IMR-90 (cell line): ENCODE measurements around the gene EGFL7.
"Not testable (repeated sequence)": the region's sequence is repeated elsewhere in the genome, so short reads cannot be mapped to it uniquely, and the experiment has no call there.

Experiments
- CEBPB ChIP-seq: IDR thresholded peaks from 2 replicates; pipeline ENCODE4 v1.6.1; 2012; ENCODE audit warnings: low read depth, low read length, improper control_type of control experiment
- POLR2A ChIP-seq: IDR thresholded peaks from 2 replicates; pipeline ENCODE4 v1.6.1; 2012; ENCODE audit warnings: mild to moderate bottlenecking, low read depth, low read length
- RFX5 ChIP-seq: IDR thresholded peaks from 2 replicates; pipeline ENCODE4 v1.8.0; 2012; ENCODE audit warnings: low read depth, mild to moderate bottlenecking, low read length, moderate library complexity
- TF ChIP-seq, protein P1 (sequence below): conservative IDR thresholded peaks from 2 replicates; pipeline ENCODE4 v1.5.1; 2012; ENCODE audit warnings: mild to moderate bottlenecking, low read depth, low read length, improper control_type of control experiment
- TF ChIP-seq, protein P2 (sequence below): fragments of 150-350 bp; IDR thresholded peaks from 2 replicates; pipeline ENCODE4 v1.6.1; 2016; ENCODE audit warnings: low read depth, mild to moderate bottlenecking, low read length, moderate library complexity, borderline replicate concordance

DNA sequence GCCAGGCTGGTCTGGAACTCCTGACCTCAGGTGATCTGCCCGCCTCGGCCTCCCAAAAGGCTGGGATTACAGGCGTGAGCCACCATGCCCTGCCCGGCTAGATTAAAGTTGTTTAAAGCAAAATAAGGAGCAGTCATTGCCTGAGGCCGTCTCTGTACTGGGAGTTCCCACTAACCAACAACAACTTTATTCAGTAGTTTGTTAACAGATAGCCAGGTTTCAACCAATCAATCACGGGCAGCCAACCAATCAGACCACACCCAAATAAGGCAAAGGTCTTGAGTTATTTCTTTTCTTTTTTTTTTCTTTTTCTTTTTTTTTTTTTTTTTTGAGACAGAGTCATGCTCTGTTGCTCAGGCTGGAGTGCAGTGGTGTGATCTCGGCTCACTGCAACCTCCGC, 42.0 kb downstream of the EGFL7 start:
- not testable (repeated sequence) for TF ChIP-seq POLR2A, RFX5, CEBPB
- TF ChIP-seq, protein P1, sequence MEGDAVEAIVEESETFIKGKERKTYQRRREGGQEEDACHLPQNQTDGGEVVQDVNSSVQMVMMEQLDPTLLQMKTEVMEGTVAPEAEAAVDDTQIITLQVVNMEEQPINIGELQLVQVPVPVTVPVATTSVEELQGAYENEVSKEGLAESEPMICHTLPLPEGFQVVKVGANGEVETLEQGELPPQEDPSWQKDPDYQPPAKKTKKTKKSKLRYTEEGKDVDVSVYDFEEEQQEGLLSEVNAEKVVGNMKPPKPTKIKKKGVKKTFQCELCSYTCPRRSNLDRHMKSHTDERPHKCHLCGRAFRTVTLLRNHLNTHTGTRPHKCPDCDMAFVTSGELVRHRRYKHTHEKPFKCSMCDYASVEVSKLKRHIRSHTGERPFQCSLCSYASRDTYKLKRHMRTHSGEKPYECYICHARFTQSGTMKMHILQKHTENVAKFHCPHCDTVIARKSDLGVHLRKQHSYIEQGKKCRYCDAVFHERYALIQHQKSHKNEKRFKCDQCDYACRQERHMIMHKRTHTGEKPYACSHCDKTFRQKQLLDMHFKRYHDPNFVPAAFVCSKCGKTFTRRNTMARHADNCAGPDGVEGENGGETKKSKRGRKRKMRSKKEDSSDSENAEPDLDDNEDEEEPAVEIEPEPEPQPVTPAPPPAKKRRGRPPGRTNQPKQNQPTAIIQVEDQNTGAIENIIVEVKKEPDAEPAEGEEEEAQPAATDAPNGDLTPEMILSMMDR: not testable (repeated sequence)
- TF ChIP-seq, protein P2, sequence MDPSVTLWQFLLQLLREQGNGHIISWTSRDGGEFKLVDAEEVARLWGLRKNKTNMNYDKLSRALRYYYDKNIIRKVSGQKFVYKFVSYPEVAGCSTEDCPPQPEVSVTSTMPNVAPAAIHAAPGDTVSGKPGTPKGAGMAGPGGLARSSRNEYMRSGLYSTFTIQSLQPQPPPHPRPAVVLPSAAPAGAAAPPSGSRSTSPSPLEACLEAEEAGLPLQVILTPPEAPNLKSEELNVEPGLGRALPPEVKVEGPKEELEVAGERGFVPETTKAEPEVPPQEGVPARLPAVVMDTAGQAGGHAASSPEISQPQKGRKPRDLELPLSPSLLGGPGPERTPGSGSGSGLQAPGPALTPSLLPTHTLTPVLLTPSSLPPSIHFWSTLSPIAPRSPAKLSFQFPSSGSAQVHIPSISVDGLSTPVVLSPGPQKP: not testable (repeated sequence)
